ENCODE data around the gene MFAP4.

DNA sequence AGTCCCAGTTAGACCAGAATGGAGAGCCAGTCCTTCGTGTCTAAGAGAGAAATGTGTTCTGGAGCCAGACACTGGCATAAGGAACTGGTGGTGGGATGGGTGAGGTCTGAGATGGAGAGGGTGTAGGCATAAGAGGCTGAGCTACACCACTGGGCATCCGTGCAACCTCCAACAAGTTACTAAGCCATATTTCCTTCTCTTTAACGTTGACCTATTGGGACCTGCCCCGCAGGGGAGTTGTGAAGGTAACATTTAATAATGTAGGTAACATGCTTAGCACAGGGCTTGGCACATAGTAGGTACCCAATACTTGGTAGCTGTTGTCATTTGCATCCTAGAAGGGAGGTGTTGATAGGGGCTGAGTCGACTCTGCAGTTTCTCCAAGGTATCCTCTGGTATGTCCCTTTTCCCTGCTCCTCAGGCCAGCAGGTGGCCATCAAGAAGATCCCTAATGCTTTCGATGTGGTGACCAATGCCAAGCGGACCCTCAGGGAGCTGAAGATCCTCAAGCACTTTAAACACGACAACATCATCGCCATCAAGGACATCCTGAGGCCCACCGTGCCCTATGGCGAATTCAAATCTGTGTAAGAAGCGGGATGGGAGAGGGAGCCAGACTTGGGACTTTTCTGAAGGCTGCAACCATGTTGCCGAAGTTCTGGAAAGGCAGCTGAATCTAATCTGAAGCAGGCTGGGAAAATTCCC is 7.5 kb downstream of the MFAP4 start:
- TF ChIP-seq, protein P1, sequence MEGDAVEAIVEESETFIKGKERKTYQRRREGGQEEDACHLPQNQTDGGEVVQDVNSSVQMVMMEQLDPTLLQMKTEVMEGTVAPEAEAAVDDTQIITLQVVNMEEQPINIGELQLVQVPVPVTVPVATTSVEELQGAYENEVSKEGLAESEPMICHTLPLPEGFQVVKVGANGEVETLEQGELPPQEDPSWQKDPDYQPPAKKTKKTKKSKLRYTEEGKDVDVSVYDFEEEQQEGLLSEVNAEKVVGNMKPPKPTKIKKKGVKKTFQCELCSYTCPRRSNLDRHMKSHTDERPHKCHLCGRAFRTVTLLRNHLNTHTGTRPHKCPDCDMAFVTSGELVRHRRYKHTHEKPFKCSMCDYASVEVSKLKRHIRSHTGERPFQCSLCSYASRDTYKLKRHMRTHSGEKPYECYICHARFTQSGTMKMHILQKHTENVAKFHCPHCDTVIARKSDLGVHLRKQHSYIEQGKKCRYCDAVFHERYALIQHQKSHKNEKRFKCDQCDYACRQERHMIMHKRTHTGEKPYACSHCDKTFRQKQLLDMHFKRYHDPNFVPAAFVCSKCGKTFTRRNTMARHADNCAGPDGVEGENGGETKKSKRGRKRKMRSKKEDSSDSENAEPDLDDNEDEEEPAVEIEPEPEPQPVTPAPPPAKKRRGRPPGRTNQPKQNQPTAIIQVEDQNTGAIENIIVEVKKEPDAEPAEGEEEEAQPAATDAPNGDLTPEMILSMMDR (IDR thresholded peaks at IDR 0.05; ENCODE audit: insufficient read depth, low read length), result no peak
- TF ChIP-seq, protein P2, sequence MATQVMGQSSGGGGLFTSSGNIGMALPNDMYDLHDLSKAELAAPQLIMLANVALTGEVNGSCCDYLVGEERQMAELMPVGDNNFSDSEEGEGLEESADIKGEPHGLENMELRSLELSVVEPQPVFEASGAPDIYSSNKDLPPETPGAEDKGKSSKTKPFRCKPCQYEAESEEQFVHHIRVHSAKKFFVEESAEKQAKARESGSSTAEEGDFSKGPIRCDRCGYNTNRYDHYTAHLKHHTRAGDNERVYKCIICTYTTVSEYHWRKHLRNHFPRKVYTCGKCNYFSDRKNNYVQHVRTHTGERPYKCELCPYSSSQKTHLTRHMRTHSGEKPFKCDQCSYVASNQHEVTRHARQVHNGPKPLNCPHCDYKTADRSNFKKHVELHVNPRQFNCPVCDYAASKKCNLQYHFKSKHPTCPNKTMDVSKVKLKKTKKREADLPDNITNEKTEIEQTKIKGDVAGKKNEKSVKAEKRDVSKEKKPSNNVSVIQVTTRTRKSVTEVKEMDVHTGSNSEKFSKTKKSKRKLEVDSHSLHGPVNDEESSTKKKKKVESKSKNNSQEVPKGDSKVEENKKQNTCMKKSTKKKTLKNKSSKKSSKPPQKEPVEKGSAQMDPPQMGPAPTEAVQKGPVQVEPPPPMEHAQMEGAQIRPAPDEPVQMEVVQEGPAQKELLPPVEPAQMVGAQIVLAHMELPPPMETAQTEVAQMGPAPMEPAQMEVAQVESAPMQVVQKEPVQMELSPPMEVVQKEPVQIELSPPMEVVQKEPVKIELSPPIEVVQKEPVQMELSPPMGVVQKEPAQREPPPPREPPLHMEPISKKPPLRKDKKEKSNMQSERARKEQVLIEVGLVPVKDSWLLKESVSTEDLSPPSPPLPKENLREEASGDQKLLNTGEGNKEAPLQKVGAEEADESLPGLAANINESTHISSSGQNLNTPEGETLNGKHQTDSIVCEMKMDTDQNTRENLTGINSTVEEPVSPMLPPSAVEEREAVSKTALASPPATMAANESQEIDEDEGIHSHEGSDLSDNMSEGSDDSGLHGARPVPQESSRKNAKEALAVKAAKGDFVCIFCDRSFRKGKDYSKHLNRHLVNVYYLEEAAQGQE (IDR thresholded peaks at IDR 0.05; ENCODE audit: insufficient replicate concordance, low read depth), result no peak
